Ectodermal cell (in vitro differentiated cells): ENCODE results near the gene PKNOX2.

Experiments
- H3K27ac ChIP-seq: 2 replicates; pipeline ENCODE4 v1.7.0; 2013; ENCODE audit warnings: mild to moderate bottlenecking, low read depth, low read length; ENCODE audit not compliant: insufficient read depth, poor library complexity, severe bottlenecking
- H3K27me3 ChIP-seq: 2 replicates; pipeline ENCODE4 v1.7.0; 2013; ENCODE audit warnings: mild to moderate bottlenecking, low read length; ENCODE audit not compliant: insufficient read depth, control insufficient read depth, poor library complexity, severe bottlenecking
- H3K36me3 ChIP-seq: one replicate; pipeline ENCODE4 v1.7.0; 2013; ENCODE audit warnings: low read length; ENCODE audit not compliant: control insufficient read depth, insufficient read depth
- H3K4me1 ChIP-seq: one replicate; pipeline ENCODE4 v1.7.0; 2013; ENCODE audit warnings: low read length; ENCODE audit not compliant: control insufficient read depth, insufficient read depth
- H3K4me3 ChIP-seq: 2 replicates; pipeline ENCODE4 v1.7.0; 2013; ENCODE audit warnings: low read depth, low read length, control low read depth; ENCODE audit not compliant: insufficient read depth
- H3K9me3 ChIP-seq: 2 replicates; pipeline ENCODE4 v1.7.0; 2013; ENCODE audit warnings: mild to moderate bottlenecking, low read length, moderate library complexity; ENCODE audit not compliant: control insufficient read depth
- WGBS, 2 experiments: methylation state at CpG; one replicate each; pipeline ENCODE4 v1.1.7; 2013; ENCODE audit warnings: missing lambda C conversion rate in 2 of 2; 5-methylcytosine and 5-hydroxymethylcytosine counted together

The PKNOX2 gene

DNA sequence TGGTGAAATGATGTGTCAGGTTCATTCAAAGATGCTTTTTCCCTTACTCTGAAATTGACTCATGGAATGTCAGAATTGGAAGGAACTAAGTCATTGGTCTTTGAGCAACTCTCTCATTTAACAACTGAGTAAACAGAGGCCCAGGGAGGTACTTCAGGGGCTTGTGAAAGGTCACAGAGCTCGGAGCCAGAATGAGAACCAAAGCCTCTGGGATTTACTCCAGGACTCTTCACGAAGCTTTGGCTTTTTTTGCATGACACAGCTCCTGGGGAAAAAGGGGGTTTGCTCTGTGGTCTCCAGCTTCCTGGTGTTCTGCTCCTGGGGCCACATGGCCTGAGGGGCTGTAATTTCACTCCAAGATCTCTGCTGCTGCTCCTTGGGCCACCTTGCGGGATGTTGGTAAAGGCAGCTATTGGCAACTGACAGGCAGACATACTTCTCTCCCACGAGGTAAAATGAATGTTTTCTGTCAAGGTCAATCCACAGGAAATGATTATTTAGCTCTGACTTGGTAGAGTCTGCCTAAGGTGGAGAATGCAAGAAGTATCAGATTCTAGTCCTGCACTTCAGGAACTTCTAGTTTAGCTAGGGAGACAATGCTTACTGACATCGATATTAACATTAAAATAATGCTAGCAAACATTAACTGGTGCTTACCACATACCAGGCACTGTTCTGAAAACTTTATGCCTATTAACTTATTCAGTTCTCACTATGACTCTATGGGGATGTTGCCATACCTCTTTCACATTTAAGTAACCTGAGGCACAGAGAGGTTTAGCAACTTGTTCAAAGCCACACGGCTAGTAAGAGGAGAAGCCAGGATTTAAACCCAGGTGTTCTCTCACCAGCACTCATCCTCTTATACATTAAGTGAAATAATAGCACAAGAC is 16.1 kb downstream of the PKNOX2 start:
- no peak overlapping the region for H3K4me3 ChIP-seq
- no peaks in the 10 kb centered on the region for H3K9me3 ChIP-seq
- H3K27me3 ChIP-seq = no peaks in the 10 kb centered on the region
- peak overlapping the region; percentile 48 for H3K27ac ChIP-seq
- peaks cover 46% of the 10 kb centered on the region for H3K4me1 ChIP-seq
- H3K36me3 ChIP-seq = no peaks in the 10 kb centered on the region
- WGBS, 2 experiments = 46 to 47% methylated on average over 5 to 6 of the region's 6 CpGs

DNA sequence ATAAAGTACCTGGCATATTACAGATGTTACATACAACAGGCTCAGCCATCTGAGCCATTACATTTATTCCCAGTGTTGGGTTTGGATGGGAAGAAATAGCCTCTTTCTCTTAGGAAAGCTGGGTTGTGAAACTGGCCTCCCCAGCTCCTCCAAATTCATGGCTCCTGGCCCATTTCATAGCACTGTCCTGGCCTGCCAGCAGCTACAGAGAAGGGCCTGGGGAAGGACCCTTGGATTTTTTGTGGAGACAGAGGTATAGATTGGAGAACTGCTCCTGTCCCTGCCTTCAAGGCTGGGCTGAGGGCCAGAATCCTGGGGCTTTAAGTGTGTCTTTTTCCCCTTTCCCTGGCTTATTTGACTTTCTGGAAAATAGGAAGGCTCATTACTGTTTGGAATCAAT is 18.0 kb downstream of the PKNOX2 start:
- H3K27ac ChIP-seq = no peak overlapping the region
- no peak overlapping the region for H3K4me3 ChIP-seq
- H3K4me1 ChIP-seq = peaks cover 28% of the 10 kb centered on the region
- no peaks in the 10 kb centered on the region for H3K9me3 ChIP-seq
- H3K27me3 ChIP-seq = no peaks in the 10 kb centered on the region
- no peaks in the 10 kb centered on the region for H3K36me3 ChIP-seq

DNA sequence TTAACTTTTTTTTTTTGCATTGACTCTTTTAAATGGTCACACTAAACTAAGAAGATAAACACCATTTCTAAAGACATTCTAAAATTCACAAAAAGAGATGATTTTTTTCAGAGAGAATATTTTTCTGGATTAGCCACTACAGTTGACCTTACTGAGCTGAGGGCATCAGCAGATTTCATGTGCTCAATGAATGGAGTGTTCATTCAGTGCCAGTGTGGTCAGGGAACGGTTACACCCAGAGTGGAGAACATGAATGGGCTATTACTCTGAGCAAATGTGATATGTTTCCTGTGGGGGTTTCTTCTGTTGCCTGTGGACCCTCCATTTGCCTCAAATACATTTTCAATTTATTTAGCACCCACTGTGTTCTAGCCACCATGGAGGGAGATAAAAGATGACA is 19.1 kb downstream of the PKNOX2 start:
- H3K4me3 ChIP-seq = no peak overlapping the region
- no peaks in the 10 kb centered on the region for H3K36me3 ChIP-seq
- no peaks in the 10 kb centered on the region for H3K9me3 ChIP-seq
- peaks cover 25% of the 10 kb centered on the region for H3K4me1 ChIP-seq
- no peaks in the 10 kb centered on the region for H3K27me3 ChIP-seq
- no peak overlapping the region for H3K27ac ChIP-seq
- 95 to 100% methylated on average over 1 of the region's 1 CpG for WGBS, 2 experiments

DNA sequence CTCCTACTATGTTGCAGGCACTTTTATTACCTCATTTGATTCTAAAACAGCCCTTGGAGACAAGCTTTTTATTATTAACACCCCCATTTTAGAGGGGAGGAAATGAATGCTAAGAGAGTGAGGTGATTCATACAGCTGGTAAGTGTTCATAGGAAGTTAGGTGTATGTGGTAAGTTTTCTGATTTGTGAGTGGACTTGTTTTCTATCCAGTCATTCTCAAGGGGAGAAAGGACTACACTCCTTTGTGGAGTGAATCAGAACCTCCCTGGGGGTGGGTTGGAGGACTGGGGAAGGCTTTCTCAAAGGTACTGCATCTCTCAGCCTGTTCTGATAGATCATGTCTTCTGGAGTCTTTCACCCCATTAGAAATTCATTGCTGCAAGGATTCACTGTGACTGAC is 23.5 kb downstream of the PKNOX2 start:
- H3K27ac ChIP-seq = no peak overlapping the region
- H3K4me3 ChIP-seq = no peak overlapping the region
- H3K4me1 ChIP-seq = peaks cover 21% of the 10 kb centered on the region
- no peaks in the 10 kb centered on the region for H3K36me3 ChIP-seq
- no peaks in the 10 kb centered on the region for H3K27me3 ChIP-seq
- no peaks in the 10 kb centered on the region for H3K9me3 ChIP-seq

DNA sequence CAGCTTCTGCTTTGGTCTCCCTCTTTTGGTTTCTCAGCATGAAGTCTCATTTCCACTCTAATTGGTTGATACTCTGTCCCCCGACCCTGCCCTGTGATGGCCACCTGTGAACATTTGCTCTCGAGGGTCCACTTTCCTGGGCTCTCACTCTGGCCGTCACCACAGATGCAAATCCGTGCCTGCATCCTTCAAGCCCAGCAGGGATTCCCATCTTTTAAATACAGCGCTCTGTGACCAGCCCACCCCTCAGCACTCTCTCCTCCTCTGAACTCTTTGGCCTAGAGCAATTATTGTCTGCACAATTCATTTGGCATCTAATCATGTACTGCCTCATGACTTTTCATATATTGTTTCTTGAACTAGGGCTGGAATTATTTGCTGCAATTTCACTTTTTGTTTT is 26.0 kb downstream of the PKNOX2 start:
- WGBS, 2 experiments = 21 to 34% methylated on average over 5 of the region's 5 CpGs
- Histone ChIP-seq H3K36me3 (no peaks in the 10 kb centered on the region), H3K9me3 (no peaks in the 10 kb centered on the region), H3K27ac (no peak overlapping the region), H3K4me1 (peaks cover 26% of the 10 kb centered on the region), H3K4me3 (no peak overlapping the region), H3K27me3 (no peaks in the 10 kb centered on the region)

DNA sequence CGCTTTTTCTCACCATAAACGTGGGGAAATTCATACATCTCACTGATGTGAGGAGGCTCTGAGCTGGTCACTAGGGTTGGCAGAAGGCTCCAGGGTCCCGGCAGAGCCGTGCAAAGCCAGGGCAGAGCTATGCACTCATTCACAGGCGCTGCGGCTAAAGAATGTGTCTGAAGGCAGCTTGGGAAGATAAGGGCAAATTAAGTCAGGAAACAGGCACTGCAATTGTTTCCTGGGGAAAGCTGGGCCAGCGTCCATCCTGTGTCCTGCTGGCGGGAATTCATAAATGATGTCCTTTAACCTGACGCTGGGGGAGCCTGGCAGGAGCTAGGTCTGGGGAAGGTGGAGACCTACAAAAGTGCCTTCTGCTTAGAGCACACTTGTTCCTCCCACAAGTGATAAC is 27.6 kb downstream of the PKNOX2 start:
- Histone ChIP-seq H3K27me3 (no peaks in the 10 kb centered on the region), H3K9me3 (no peaks in the 10 kb centered on the region), H3K27ac (no peak overlapping the region), H3K4me1 (peaks cover 37% of the 10 kb centered on the region), H3K36me3 (no peaks in the 10 kb centered on the region), H3K4me3 (no peak overlapping the region)
- WGBS, 2 experiments = 77 to 80% methylated on average over 9 of the region's 9 CpGs

DNA sequence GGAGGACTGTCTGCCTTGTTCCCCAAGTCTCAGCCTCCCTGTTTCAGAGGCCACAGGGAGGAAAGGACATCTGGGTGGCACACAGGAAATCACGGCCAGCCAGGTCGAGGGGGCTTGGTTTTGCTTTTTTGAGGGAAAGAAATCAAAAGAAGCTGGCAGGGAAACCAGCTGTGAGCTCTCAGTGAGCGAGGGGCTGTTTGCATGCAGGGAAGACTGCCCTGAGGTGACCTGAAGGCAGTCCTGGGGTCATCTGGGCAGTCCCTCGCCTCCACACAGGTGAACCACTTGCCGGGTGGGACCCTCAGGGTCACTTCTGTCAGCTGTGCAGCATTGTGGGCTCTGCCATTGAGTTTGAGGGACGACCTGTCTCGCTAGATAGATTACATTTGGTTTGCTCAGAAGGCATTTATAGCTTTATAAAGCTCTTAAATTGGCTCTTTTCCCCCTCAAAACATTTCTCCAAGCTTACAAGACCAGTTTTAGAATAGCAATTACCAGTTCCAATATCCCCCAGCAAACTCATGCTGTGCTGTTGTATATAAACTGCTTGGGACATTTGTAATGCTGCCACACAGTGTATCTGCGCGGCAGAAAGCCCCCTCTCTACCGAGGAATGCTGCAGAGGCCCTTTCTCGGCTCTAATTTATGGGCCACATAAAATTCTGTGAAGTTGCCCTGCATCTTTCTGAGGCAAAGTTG is 28.3 kb downstream of the PKNOX2 start:
- Histone ChIP-seq H3K4me1 (peaks cover 39% of the 10 kb centered on the region), H3K36me3 (no peaks in the 10 kb centered on the region), H3K27me3 (no peaks in the 10 kb centered on the region), H3K27ac (no peak overlapping the region), H3K9me3 (no peaks in the 10 kb centered on the region), H3K4me3 (no peak overlapping the region)
- 80 to 84% methylated on average over 11 of the region's 11 CpGs for WGBS, 2 experiments

DNA sequence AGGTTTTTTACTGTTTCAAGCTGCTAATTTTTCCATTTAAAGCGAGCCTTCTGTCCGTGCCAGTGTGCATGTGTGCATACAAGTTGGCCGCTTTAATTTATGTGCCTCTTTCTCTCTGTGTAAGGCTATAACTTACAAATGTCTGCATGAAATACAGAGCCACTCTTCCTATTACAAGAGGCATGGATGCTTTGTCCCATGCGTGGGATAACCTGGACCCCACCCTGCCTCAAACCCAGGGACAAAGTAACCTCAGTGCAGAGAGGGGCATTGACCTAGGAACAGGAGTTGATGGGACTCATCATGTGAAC is 28.8 kb downstream of the PKNOX2 start:
- Histone ChIP-seq H3K9me3 (no peaks in the 10 kb centered on the region), H3K27ac (no peak overlapping the region), H3K36me3 (no peaks in the 10 kb centered on the region), H3K4me1 (peaks cover 39% of the 10 kb centered on the region), H3K4me3 (no peak overlapping the region), H3K27me3 (no peaks in the 10 kb centered on the region)
- WGBS, 2 experiments = 91 to 97% methylated on average over 4 of the region's 4 CpGs

DNA sequence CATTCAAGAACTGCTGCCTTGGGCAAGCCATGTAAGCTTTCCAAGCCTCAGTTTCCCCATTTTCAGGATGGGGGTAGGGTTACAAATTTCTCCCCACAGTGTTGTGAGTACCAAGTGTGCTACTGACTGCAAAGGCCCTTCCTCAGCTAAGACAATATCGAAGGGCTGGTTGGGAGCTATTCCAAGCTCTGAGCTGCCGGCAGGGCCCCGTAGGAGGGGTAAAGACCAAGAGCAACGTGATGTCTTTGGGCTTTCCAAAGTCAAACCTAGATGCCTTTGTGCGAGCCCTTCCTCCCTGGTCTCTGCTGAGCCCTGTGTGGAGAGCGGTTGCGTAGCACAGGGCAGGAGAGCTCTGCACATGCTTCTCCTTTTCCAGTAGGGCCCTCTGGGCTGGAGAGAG is 29.3 kb downstream of the PKNOX2 start:
- Histone ChIP-seq H3K4me1 (peaks cover 39% of the 10 kb centered on the region), H3K27ac (no peak overlapping the region), H3K36me3 (no peaks in the 10 kb centered on the region), H3K9me3 (no peaks in the 10 kb centered on the region), H3K27me3 (no peaks in the 10 kb centered on the region), H3K4me3 (no peak overlapping the region)
- WGBS, 2 experiments = 94 to 96% methylated on average over 7 of the region's 7 CpGs

DNA sequence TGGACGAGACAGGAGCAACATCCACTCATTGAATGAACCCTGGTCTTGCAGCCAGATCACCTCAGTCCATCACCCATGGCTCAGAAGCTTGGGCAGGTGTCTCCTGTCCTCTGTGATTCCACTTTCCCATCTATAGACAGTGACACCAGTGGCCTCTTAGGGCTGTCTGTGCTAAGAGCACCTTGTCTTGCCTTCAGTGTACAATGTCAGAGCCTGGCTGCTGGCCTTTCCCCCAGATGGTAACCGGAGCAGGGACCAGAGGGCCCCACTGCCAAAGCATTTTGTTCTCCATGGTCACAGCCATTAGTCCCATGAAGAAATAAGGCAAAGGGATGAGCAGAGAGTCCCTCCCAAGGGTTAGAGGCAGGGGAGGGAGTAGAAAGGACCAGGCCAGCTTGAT is 35.4 kb downstream of the PKNOX2 start:
- peaks cover 59% of the 10 kb centered on the region for H3K4me1 ChIP-seq
- no peaks in the 10 kb centered on the region for H3K9me3 ChIP-seq
- no peaks in the 10 kb centered on the region for H3K27me3 ChIP-seq
- no peak overlapping the region for H3K4me3 ChIP-seq
- 92 to 97% methylated on average over 2 of the region's 2 CpGs for WGBS, 2 experiments
- H3K27ac ChIP-seq = no peak overlapping the region
- no peaks in the 10 kb centered on the region for H3K36me3 ChIP-seq
